ENCODE measurements around the gene SLC12A1. TPM values are rescaled to one million over a fixed set of nuclear protein-coding genes. Genes with fewer than 3 reads are reported as not detected.
A peak's percentile ranks its signal among the peaks of the same experiment; 100 is the strongest.

Gene SLC12A1
- total and polyA plus RNA-seq, 12 donors: under 0.01 to 0.32 (median 0.07) TPM; not detected in 6

DNA sequence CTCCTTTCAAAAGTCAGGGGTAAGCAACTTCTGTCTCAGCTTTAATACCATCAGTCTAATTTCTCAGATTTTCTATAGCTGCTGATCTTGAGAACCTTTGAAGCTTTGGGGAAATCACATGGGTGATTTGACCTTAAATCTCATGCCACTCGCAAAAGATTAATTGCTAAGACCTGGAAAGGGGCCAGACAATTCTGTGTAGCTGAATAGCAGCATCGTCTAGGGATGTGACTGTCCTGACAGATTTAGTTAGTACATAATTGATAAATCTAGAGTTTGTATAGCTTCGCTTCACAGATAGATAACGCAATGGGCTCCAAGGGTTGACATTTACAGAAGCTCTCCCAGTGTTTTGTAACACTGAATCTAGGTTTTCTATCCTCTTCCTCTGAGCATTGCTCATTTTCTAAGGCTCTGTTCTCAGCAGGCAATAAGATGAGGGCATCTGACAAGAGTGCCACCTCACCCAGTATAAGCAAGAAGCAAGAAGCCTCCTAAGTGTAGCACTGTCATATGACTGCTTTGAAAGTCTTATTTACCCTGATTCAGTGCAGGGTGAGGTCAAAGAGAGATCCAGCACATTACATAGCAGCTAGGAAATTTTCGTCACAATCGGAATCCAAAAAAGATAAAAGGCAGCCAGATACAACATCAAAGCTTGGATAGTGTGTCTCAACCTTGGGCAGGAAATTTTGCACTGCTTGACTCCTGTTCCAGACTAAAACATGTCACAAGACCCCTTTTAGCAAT lies 77.5 kb downstream of the SLC12A1 start:
- Histone ChIP-seq H3K36me3 (replicated peaks in 1 of 2) (no peaks in the 10 kb centered on the region), H3K4me3 (no peak overlapping the region), H3K9me3 (replicated peaks in 1 of 3) (no peaks in the 10 kb centered on the region), H3K27ac (peak overlapping the region; percentile 39 to 82 (median 58)), H3K4me1 (replicated peaks in 1 of 2) (peaks cover 0 to 16% of the 10 kb centered on the region in 2 donors), H3K27me3 (no peaks in the 10 kb centered on the region)
- DNase-seq: peak; percentile 27 to 72 (median 50)
- 23 to 31% (median 27%) methylated on average over 6 of the region's 6 CpGs for WGBS, 4 donors
- intact Hi-C loops (cut with DNase I): loop anchor here in 1 of 2 donors (10.0 kb wide), 1 partner anchor 1089 kb away; no protein-coding TSS in a partner anchor
- no peak for TF ChIP-seq POLR2A (IDR thresholded peaks at IDR 0.05)
- TF ChIP-seq CTCF (IDR thresholded peaks at IDR 0.05): no peak

GRCh38 chr15:48285329-48286214 lies 79.5 kb downstream of the SLC12A1 start:
- TF ChIP-seq CTCF (IDR thresholded peaks at IDR 0.05) (peak; percentile 64 to 77 (median 69)), POLR2A (IDR thresholded peaks at IDR 0.05) (no peak)
- no peaks in the 10 kb centered on the region for H3K36me3 ChIP-seq (replicated peaks in 1 of 2)
- peaks cover 0 to 16% of the 10 kb centered on the region in 2 donors for H3K4me1 ChIP-seq (replicated peaks in 1 of 2)
- DNase-seq: peak; percentile 47 to 78 (median 69)
- H3K9me3 ChIP-seq (replicated peaks in 1 of 3): no peaks in the 10 kb centered on the region
- 16 to 22% (median 19%) methylated on average over 14 of the region's 14 CpGs for WGBS, 4 donors
- H3K27me3 ChIP-seq: no peaks in the 10 kb centered on the region
- H3K4me3 ChIP-seq: peak overlapping the region in 1 of 4 donors; percentile 49
- H3K27ac ChIP-seq: peak overlapping the region in 1 of 5 donors; percentile 9
- intact Hi-C loops (cut with DNase I): loop anchor here in 1 of 2 donors (10.0 kb wide), 1 partner anchor 1091 kb away; no protein-coding TSS in a partner anchor

GRCh38 chr15:48289628-48290027 lies 83.5 kb downstream of the SLC12A1 start:
- TF ChIP-seq CTCF (IDR thresholded peaks at IDR 0.05) (no peak), POLR2A (IDR thresholded peaks at IDR 0.05) (no peak)
- Histone ChIP-seq H3K27me3 (no peaks in the 10 kb centered on the region), H3K4me1 (replicated peaks in 1 of 2) (peaks cover 0 to 8% of the 10 kb centered on the region in 2 donors), H3K4me3 (no peak overlapping the region), H3K9me3 (replicated peaks in 1 of 3) (no peaks in the 10 kb centered on the region), H3K36me3 (replicated peaks in 1 of 2) (no peaks in the 10 kb centered on the region), H3K27ac (no peak overlapping the region)
- intact Hi-C loops (cut with DNase I): loop anchor here in 1 of 2 donors (10.0 kb wide), 1 partner anchor 1095 kb away; no protein-coding TSS in a partner anchor
- 82 to 85% (median 83%) methylated on average over 2 of the region's 2 CpGs for WGBS, 4 donors
- DNase-seq: no peak

DNA sequence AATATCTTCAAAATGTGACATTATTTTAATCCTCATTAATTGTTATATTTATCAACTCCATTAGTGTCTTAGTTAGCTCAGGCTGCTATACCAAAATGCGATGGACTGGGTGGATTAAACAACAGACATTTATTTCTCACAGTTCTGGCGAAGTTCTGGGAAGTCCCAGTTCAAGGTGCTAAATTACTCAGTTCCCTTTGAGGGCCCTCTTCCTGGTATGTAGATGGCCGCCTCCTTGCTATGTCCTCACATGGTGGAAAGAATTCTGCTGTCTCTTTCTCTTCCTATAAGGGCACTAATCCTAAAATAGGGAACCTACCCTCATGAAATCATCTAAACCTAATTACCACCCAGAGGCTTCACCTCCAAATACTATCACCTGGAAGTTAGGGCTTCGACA lies 86.4 kb downstream of the SLC12A1 start:
- TF ChIP-seq POLR2A (IDR thresholded peaks at IDR 0.05): no peak
- TF ChIP-seq CTCF (IDR thresholded peaks at IDR 0.05): no peak
- no peaks in the 10 kb centered on the region for H3K27me3 ChIP-seq
- no peak overlapping the region for H3K4me3 ChIP-seq
- no peaks in the 10 kb centered on the region for H3K4me1 ChIP-seq (replicated peaks in 1 of 2)
- no peaks in the 10 kb centered on the region for H3K36me3 ChIP-seq (replicated peaks in 1 of 2)
- no peaks in the 10 kb centered on the region for H3K9me3 ChIP-seq (replicated peaks in 1 of 3)
- intact Hi-C loops (cut with DNase I): no loop called here
- no peak overlapping the region for H3K27ac ChIP-seq
- no peak for DNase-seq
- 92 to 97% (median 94%) methylated on average over 4 of the region's 4 CpGs for WGBS, 4 donors

Data from adrenal gland (tissue), 12 donors.